ENCODE results near the gene RASGRP2.

RASGRP2 gene

GRCh38 chr11:64755681-64756361 lies 11.9 kb upstream of the RASGRP2 start:
- DNase-seq: no peak

- no peak for DNase-seq
These were observed 11.1 kb upstream of the RASGRP2 start for GRCh38 chr11:64754919-64755662.

GRCh38 chr11:64754124-64754918 lies 10.4 kb upstream of the RASGRP2 start:
- no peak for DNase-seq

- no peak for DNase-seq
These were observed 9.6 kb upstream of the RASGRP2 start for GRCh38 chr11:64753380-64754123.

- DNase-seq: no peak
These were observed 9.1 kb upstream of the RASGRP2 start for GRCh38 chr11:64753019-64753379.

- no peak for DNase-seq
These were observed 8.4 kb upstream of the RASGRP2 start for GRCh38 chr11:64752175-64752970.

GRCh38 chr11:64751580-64751979 lies 7.6 kb upstream of the RASGRP2 start:
- no peak for DNase-seq

GRCh38 chr11:64751136-64751535 lies 7.2 kb upstream of the RASGRP2 start:
- DNase-seq: no peak

- DNase-seq: no peak
These were observed 6.6 kb upstream of the RASGRP2 start for GRCh38 chr11:64750361-64751054.

GRCh38 chr11:64747961-64748665 lies 4.2 kb upstream of the RASGRP2 start:
- no peak for DNase-seq

- DNase-seq: no peak
These were observed 2.5 kb upstream of the RASGRP2 start for GRCh38 chr11:64746486-64746885.

GRCh38 chr11:64745521-64746328 lies 1.8 kb upstream of the RASGRP2 start:
- no peak for DNase-seq

GRCh38 chr11:64745189-64745520 lies 1.2 kb upstream of the RASGRP2 start:
- no peak for DNase-seq

- DNase-seq: no peak
These were observed 724 bp upstream of the RASGRP2 start for GRCh38 chr11:64744544-64745188.

GRCh38 chr11:64742889-64743590 lies 902 bp downstream of the RASGRP2 start:
- DNase-seq: no peak

GRCh38 chr11:64742087-64742888 lies 1.7 kb downstream of the RASGRP2 start:
- DNase-seq: no peak

GRCh38 chr11:64741375-64742086 lies 2.4 kb downstream of the RASGRP2 start:
- DNase-seq: no peak

All from amniotic stem cell (primary cell).